Endometrial microvascular endothelial cells (primary cell): ENCODE measurements around the gene PINK1. TPM values are rescaled to one million over a fixed set of nuclear protein-coding genes. Genes with fewer than 3 reads are reported as not detected.

Source experiments
- in situ Hi-C: cut with HindIII; loops from 2 replicates; pipeline ENCODE4 v1.10.0; 2017; ENCODE audit warnings: low sequenced_read_pairs, low pct_unique_long_range_greater_than_20kb; ENCODE audit errors: inconsistent ontology term
- total RNA-seq: library from RNA; depleted of rRNA; stranded (reverse); fragments of >200 nt; gene quantifications from one replicate; pipeline ENCODE4 v1.2.3, GENCODE V29; 2015; ENCODE audit errors: inconsistent ontology term

PINK1 gene
- total RNA-seq, 1 donor from 2014 or later = 43.0 TPM

DNA sequence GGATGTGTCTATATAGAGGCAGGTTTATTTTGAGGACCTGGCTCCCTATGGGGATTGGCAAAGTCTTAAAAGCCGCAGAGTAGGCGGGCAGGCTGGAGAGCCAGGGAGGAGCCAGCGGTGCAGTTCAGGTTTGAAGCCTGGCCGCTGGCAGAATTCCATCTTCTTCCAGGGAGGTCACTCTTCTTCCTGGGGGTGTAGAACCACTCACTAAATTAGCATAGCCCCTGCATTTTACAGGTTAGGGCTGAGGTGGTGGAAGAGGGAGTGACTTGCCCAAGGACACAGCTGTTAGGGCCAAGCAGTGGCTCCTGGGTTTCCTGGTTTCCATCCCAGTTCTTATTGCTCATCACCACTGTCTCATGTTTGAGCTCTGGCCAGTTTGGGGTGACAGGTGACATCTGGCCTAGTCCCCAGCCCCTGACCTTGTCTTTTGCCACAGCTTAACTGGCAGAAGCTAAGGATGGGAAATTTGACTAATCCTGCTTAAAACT lies 1.4 kb downstream of the PINK1 start:
- in situ Hi-C loops = no loop called here

DNA sequence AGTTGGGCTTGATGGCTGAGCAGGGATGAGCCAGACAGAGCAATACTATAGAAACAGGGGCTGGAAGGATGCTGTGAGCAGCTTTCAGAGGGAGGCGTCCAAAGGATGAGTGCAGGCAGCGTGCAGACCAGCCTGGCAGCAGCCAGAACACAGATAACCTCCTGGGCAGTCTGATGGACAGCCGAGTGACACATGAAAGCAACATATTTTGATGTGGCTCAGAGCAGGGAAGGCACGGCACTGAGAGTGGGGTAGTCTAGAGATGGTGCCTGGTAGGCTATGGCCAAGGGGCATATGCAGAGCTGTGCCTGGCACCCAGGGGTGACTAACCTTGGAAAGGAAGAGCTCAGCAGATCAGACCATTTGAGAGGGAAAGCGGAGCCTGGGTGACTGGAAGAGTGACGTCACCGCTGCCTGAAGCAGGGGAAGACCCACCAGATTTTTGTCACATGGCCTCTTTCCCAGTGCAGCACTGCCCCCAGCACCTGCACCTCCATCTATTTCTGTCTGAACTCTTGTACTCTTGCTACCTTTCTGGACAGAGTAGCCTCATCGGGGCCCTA lies 3.6 kb downstream of the PINK1 start:
- in situ Hi-C loops = no loop called here

DNA sequence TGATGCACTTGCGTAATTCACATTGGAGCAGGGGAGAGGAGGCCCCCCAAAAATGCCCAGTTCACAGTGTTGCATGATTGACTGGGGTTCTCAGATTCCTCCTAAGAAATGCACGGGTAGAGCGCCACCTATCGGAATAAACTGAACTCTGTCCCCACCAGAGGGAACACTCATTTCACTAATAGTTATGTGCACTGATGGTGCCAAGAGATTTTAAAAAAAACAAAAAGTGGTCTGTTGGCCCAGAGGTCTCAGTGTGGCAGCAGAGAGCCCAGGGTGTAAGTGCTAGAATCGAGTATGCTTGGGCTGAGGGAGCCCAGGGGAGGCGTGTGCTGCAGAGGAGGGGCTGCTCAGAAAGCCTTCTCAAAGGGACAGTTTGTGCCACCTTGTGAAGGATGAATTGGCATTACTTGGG lies 6.9 kb downstream of the PINK1 start:
- in situ Hi-C loops = no loop called here

DNA sequence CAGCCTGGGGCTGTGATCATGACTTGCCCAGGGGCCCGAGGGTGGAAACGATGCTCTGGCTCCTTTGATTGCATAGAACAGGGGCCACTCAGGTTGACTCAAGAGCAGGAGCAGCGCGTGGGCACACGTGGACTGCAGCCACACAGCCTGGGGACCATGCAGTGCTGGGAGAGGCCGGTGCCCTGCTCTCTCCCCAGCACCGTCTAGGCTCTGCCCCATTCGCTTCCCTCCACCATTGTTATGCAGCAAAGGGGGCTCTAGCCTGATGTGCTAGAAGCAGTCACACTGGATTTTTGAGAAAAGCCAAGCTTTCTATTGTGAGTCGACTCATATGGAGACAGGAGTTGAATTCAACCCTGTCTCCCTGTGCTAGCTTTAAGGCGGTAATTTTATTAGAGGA lies 8.7 kb downstream of the PINK1 start:
- in situ Hi-C loops = no loop called here

DNA sequence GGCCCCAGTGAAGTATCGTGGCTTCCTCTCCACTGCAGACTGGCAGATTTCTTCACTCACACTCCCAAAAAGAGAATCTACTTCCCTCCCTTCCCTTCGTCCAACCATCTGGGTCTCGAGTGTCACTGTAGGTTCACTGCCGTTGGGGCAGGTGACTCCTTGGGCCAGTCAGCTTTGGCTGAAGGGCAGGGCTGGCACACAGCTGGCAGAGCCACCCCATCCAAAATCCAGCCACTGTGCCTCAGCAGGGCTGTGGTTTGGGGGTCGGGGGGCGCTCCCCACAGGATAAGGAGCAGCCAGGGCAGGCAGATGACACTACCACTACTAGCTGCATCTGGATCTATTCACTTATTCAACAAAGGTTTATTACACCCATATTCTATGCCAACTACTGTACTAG lies 9.8 kb downstream of the PINK1 start:
- in situ Hi-C loops = no loop called here

DNA sequence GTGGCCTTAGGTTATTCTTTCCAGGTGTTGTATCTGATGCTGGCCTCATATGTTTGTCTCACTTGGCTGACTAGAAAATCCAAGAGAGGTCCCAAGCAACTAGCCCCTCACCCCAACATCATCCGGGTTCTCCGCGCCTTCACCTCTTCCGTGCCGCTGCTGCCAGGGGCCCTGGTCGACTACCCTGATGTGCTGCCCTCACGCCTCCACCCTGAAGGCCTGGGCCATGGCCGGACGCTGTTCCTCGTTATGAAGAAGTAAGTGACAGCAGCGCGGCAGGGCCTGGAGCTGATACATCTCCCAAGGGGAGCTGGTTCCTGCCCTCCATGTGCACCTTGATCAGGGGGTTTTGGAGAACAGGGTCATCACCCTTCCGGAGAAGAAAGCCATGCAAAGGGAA lies 11.2 kb downstream of the PINK1 start:
- in situ Hi-C loops = no loop called here

DNA sequence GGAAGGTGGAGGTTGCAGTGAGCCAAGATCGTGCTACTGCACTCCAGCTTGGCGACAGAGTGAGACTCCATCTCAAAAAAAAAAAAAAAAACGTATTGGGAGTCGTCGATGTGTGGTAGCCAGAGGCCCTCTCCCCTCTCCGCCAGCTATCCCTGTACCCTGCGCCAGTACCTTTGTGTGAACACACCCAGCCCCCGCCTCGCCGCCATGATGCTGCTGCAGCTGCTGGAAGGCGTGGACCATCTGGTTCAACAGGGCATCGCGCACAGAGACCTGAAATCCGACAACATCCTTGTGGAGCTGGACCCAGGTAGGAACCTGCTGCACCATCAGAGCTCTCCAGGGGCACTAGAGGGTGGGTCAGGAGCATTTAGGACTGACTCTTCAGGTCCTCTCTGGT lies 12.2 kb downstream of the PINK1 start:
- in situ Hi-C loops = no loop called here

DNA sequence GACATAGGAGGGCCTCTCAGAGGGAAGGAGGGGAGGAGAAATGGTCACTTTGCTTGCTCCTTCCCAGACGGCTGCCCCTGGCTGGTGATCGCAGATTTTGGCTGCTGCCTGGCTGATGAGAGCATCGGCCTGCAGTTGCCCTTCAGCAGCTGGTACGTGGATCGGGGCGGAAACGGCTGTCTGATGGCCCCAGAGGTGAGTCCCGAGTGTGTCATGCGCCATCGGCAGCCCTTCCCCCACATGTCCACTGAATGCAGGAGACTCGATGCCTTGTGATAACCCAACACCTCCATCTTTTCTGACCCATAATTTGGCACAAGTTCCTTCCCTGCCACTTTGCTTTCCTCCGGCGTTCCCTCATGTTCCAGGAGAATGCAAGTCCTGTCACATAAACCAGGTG lies 15.2 kb downstream of the PINK1 start:
- in situ Hi-C loops = no loop called here

DNA sequence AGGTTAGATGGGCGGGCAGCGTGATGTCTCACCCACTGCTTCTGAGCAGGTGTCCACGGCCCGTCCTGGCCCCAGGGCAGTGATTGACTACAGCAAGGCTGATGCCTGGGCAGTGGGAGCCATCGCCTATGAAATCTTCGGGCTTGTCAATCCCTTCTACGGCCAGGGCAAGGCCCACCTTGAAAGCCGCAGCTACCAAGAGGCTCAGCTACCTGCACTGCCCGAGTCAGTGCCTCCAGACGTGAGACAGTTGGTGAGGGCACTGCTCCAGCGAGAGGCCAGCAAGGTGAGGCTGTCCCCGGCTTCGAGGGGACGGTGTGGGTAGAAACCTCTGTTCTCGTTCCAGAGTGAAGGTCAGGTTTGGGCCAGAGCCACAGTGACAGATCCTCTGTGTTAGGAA lies 15.7 kb downstream of the PINK1 start:
- in situ Hi-C loops = no loop called here

DNA sequence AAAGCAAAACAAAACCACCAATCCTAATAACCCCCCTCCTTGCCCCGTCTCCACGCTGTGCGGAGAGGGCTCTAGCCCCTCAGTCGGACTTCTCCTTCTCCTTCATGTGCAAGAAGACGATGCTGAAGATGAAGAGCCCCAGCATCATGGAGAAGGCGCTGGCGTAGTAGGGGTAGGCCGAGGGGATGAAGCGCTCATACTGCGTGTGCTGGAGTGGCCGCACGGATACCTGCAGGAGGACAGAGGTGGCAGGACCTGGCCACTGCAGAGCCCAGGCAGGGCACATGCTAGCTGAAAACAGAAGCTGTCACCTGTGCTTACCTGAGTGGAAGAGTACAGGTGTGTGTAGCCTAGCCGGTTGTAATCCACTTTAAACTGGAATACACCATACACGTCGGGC lies 19.0 kb downstream of the PINK1 start:
- in situ Hi-C loops = no loop called here

DNA sequence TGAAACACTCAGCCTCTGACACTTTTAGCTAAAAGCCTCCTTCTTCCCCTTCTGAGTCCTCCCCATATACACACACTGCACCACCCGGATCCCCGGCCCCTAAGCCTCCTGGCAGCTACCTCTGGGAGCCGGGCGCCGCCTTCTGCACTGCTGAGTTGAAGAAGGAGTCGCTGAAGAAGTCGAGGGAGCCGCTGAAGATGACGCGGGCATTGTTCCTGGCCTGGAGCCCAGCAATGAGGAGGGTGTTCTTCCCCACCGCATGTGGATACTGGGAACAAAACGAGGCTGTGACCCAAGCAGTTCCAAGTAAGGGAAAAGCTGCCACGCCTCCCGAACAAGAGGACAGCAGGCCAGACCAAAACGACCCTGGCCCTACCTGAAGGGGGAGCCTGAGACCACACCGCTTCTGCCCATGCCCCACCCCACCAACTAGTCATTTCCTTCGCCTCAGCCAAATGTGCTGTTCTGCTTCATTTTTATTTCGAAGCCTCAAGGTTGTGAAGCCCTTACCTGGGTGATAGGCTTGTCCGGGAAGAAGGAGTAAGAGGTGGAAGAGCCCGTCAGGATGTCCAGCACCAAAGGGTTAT lies 20.9 kb downstream of the PINK1 start:
- in situ Hi-C loops = no loop called here

DNA sequence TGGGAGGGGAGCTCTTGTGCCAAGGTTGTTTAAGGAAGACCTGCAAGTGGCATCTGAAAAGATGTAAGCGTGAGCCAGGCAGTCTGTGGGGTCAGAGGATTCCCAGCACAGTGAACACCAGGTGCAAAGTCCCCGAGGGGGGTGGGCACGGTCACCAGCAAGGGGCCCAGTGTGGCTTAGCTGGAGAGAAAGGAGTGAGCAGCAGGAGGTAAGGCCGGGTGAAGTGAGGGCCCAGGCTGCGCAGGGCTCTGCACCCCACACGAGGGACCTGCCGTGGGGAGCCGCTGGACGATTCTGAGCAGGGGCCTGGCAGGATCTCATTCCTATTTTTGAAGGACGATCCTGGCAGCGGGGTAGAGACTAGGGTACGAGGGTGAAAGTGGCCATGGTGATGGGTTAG lies 23.8 kb downstream of the PINK1 start:
- in situ Hi-C loops = no loop called here

DNA sequence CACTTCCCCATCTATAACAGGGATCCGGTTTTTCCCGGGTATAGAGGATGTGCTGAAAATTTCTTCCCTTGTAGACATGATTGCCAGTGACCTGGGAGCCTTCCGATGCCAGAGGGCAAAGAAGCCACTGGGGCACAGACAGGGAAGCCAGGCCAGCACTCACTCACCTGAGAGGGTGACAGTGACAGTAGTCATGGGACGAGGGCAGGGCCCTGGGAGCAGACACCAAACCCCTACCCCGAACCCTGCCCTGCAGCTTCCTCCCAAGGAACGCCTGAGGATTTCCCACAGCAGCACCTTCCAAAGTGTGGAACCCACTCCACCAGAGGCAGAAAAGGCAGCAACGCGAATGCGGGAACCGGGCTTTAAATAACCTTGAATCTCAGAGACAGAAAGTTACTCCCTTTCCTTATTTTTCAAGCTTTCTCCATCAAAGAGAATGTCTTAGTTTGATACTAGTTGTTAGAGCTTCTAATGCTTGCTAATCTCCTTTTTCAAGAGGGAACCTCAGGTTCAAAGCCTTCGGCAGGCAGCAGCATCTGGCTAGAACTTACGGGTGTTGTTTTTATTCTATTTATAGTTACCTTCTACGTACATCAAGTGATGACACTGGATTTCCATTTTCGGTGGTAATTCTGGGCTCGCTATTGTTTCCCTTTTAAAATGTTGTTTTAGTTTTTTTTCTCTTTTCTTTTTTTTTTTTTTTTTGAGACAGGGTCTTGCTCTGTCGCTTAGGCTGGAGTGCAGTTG lies 25.1 kb downstream of the PINK1 start:
- in situ Hi-C loops = no loop called here

DNA sequence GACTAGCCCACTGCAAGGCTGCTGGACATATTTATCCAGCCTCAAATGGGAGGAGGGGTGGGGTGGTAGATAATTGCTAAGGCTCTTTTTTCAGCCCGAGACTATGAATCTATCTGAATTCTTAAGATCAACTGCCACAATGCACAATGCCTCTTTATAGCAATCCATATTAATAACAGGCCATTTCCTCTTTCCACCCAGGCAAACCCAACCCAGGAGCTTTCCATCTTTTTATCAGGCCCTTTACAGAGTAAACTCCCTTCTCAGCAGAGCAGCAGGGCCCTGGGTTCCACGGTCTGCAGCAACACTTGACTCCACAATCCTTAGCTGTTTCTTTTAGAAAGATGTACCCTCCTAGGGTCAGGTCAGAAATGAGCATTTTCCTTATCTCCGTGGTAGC lies 27.1 kb downstream of the PINK1 start:
- in situ Hi-C loops = no loop called here

DNA sequence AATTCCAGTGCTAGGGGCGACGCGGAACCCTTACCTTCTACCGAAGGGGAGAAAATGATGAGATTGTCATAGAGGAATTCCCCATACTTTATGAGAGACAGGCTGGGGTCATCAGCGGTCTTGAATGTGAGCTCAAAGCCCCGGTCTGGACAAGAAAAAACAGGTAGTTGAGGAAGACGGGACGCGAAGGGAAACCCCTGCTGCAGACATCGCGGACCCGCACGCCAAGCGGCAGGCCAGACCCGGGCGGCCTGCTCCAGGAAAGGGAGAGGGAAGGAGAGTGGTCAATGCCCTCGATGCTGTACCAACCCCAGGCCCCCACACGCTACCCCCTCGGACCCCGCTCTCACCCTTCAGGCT lies 27.6 kb downstream of the PINK1 start:
- in situ Hi-C loops = no loop called here

DNA sequence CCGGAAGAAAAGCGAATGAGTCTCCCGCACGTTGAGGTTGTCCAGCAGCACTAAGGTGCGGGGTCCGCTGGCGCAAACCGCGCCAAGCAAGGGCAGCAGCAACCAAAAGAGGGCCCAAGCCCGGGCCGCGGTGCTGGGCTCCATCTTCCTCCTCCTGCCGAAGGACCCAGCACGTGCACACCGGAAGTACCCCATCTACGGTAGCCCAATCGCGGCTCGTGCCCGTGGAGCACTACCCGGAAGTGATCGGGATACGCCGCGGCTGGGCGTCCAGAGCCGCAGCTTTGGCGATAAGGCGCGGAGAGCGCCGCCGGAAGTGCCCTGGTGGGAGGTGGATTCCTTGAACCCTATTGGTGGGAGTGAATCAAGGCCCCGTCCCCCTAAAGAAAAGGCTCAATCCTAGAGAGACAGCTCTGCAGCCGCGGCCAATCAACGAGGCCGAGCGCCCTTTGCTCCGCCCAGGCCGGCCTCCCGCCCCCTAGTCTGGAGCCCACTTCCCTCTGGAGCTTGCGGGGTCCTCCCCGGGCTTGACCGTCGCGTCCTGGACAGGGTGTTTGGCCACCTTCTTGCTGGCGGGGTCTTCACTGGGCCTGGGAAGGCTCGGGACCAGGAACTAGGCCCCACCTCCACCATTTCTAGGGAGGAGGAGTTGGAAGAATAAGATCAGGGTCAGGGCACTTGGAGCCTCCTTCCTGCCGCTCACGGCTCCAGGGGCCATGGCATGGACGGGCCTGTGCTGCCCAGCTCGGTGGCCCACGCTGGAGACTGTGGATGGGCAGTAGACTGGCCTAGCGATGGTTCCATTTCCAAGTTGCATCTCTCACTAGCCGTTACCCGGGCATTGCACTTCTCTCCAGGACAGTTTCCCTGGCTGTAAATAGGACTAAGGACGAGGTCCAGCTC lies 28.2 kb downstream of the PINK1 start, which contains the start of gene DDOST:
TSS of gene DDOST (minus strand) at position 163 of the 903 bp plus-strand sequence. CDS start at position 144, 19 bp downstream.
- in situ Hi-C loops = no loop called here

DNA sequence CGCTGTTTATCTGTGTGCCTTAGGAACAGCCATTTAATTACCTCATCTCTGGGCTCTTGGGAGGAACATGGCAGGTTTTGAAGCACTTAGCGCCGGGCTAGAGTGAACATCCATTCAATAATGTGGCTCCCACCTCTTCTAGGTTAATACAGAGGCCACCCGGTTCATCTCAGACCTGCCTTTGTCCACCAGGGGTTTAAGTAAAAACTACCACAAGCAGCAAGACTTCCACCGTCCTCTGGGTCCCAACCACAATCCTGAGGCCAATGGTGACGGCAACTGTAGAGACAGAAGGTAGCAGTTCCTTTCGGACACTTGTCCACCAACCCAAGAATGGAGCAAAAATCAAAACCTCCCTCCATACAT lies 28.8 kb downstream of the PINK1 start:
- in situ Hi-C loops = no loop called here

DNA sequence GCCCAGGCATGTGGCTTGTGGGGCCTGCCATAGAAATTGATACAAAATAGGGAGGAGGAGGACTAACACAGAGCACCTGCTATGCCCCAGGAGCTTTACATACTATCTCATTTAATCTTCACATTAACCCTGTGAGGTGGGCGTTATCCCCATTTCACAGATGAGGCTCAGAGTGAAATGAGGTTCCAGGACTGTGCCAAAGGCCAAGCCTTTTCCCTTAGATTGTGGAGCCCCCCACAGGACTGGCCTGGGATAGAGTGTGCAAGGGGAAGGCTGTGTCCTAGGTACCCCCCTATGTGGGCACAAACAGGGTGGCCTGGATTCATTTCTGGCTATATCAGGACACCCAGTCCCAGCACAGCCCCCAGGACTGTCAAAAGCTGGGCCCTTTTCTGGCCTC lies 30.1 kb downstream of the PINK1 start:
- in situ Hi-C loops = no loop called here

DNA sequence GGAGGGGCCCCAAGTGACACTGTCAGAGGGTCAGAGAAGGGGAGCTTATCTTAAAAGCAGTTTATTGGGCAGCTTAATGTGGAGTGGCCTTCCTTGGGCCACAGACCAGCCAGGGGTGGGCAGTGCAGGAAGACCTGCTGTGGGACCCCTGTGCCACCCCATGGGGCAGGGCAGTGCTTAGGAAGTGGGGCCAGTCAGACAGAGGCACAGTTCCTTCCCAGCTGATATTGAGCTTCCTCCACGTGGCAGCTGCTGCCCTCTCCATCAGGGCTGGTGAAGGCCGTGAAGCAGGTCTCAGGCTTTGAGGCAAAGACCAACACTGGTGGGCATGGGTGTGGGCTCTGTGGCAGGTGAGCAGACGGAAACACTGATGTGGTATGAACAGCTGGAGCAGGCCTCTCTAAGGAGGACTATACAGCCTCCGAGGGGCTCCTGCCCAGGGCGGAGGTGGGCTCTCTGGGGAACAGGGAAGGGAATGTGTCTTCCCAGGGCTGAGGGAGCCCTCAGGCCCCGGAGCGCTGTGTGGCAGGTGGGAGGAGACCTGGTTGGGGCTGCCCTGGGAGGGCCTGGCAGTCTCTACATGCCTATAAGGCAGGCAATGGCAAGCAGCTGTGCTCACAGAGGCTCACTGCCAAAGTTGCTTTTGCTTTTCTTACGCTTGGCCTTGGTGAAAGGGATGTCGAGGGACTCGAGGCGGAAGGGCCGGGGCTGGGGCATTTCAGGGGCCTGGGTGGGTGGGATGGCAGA lies 30.9 kb downstream of the PINK1 start:
- in situ Hi-C loops = no loop called here
